HG03457 (cell line): ENCODE measurements around the gene BTAF1.
"Not testable (repeated sequence)": the region's sequence is repeated elsewhere in the genome, so short reads cannot be mapped to it uniquely, and the experiment has no call there.

ENCODE experiments used
- ATAC-seq: cut with Tn5 transposase; IDR thresholded peaks from one replicate; pipeline ENCODE4 v1.9.1; 2021; ENCODE audit warnings: moderate number of reproducible peaks; ENCODE audit not compliant: unreplicated experiment

BTAF1 gene

GRCh38 chr10:91977491-91977890 lies 53.9 kb downstream of the BTAF1 start:
- no peak for ATAC-seq

GRCh38 chr10:91978585-91978984 lies 55.0 kb downstream of the BTAF1 start:
- ATAC-seq = no peak

DNA sequence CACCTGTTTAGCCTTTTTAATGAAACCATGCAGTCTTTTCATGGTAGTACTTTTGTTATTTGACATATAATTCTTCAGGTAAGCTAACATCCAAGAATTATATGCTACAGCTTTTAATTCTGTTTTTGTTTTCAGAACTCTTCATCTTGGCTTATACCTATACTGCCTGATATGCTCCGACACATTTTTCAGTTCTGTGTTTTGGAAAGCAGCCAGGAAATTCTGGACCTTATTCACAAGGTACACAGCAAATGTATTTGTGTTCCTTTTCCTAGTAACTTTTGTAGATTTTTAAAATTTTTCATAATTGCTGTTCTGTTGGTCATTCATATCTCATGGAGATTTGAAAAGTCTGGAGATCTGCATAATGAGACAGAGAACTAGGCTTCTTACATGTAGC lies 56.7 kb downstream of the BTAF1 start:
- ATAC-seq = no peak

DNA sequence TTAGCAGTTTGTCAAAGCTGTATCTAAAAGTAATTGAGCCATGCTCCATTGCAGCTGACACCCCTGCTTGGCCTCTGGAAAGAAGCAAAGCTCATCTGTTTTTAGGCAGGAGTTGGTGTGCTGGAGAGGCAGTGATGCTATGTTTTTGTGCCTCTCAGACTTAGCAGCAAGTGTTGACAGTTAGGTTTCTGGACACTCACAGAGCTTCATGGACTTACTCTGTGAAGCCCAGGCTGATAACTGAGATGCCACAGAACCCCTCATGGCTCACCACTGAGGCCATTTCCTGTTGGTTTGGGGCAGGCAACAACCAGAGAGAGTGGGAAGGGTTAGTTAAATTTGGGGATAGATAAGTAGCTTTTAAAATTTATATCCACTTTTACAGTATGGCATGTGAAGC lies 59.8 kb downstream of the BTAF1 start:
- no peak for ATAC-seq

- ATAC-seq = no peak
Observed at GRCh38 chr10:91987397-91988037, 63.9 kb downstream of the BTAF1 start.

GRCh38 chr10:91992031-91992430 lies 68.5 kb downstream of the BTAF1 start:
- ATAC-seq = no peak

DNA sequence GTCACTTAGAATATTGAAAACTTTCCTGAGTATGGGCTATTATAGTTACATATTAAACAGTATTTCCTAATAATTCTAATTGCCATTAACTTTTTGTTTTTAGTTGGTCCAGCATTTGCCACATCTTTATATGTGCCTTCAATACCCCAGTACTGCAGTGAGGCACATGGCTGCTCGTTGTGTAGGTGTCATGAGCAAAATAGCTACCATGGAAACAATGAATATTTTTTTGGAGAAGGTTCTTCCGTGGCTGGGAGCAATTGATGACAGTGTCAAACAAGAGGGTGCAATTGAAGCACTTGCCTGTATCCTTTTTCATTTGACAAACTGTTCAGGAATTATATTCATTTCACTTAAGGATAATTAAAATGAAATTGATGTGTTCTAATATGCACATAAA lies 72.7 kb downstream of the BTAF1 start:
- no peak for ATAC-seq

DNA sequence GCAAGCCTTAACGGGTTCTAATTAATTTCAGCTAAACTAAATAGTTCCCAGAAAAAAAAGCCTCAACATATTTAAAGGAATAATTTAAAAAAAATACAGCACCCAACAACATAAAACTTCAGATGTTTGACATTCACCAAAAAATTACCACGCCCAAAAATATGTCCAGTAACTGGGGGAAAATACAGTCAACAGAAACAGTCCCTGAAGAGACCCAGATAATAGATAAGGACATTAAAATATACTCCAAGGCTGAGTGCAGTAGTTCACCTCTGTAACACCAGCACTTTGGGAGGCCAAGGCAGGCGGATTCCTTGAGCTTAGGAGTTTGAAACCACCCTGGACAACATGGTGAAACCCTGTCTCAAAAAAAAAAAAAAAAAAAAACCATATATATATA lies 78.0 kb downstream of the BTAF1 start:
- no peak for ATAC-seq

- ATAC-seq = no peak
Observed at GRCh38 chr10:92001995-92002394, 78.4 kb downstream of the BTAF1 start.

GRCh38 chr10:92003258-92003657 lies 79.7 kb downstream of the BTAF1 start:
- ATAC-seq = no peak

GRCh38 chr10:92005978-92006377 lies 82.4 kb downstream of the BTAF1 start:
- no peak for ATAC-seq

GRCh38 chr10:92009445-92009844 lies 85.9 kb downstream of the BTAF1 start:
- ATAC-seq = no peak

GRCh38 chr10:92010047-92010735 lies 86.6 kb downstream of the BTAF1 start:
- ATAC-seq = no peak

GRCh38 chr10:92011560-92012214 lies 88.1 kb downstream of the BTAF1 start:
- ATAC-seq = no peak

- no peak for ATAC-seq
Observed at GRCh38 chr10:92014620-92015019, 91.0 kb downstream of the BTAF1 start.

DNA sequence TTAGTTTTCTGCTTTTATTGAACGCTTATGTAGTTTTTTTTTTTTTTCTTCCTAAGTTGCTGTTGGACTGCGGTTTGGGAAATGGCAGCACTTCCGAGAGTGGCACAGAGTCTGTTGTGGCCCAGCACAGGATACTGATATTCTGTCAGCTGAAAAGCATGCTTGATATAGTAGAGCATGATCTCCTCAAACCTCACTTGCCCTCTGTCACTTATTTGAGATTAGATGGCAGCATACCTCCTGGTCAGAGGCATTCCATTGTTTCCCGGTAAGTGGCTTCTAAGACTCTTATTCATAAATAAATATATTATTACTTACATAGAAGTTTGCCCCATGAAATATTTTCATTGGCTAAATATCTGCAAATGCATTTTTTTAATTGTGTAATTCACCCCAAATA lies 101.1 kb downstream of the BTAF1 start:
- no peak for ATAC-seq

DNA sequence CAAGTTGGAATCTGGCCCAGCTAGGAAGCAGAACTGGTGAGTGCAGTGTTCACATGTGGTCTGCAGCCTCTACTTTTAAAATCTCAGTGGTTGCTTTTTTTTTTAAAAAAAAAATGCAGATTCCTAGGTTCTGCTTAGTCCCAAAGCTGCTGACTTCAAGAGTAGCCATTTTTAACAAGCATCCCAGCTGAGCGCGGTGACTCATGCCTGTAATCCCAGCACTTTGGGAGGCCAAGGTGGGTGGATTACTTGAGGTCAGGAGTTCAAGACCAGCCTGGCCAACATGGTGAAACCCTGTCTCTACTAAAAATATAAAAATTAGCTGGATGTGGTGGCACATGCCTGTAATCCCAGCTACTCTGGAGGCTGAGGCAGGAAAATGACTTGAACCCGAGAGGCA lies 101.8 kb downstream of the BTAF1 start:
- not testable (repeated sequence) for ATAC-seq

GRCh38 chr10:92027141-92027540 lies 103.6 kb downstream of the BTAF1 start:
- no peak for ATAC-seq

- ATAC-seq = no peak
Observed at GRCh38 chr10:92031580-92031979, 108.0 kb downstream of the BTAF1 start.

DNA sequence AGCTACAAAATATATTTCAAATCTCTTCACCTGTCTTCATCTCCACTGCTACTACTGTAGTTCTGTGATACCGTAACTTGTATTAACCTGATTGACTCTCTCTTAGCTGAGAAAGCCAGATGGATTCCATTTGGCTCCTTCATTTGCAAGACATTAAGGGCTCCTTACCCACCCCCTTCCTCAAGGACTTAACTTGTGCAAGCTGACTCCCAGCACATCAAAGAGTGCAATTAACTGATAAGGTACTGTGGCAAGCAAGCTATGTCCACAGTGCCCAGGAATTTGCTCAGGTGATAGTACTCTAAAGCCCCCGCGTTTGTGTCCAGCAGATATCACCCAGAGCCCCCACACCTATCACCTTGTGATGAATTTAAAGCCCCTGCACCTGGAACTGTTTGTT lies 109.5 kb downstream of the BTAF1 start:
- ATAC-seq = not testable (repeated sequence)

- ATAC-seq = no peak
Observed at GRCh38 chr10:92038949-92039348, 115.4 kb downstream of the BTAF1 start.

DNA sequence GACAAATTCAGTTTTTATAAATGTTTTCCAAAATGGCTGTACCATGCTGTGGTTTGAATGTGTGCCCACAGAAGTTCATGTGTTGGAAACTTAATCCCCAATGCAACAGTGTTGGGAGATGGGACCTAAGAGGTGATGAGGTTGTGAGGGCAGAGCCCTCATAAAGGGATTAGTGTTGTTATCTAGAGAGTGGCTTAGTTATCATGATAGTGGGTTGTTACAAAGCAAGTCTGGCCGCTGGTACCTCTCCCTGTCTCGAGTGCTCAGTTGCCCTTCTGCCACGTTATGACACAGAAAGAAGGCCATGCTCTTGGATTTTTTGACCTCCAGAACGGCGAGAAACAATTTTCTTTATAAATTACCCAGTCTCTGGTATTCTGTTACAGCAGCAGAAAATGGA lies 119.0 kb downstream of the BTAF1 start:
- no peak for ATAC-seq
